Hematopoietic multipotent progenitor cell treated with erythropoietin and hydrocortisone succinate and interleukin-3 and kit ligand, for 4 days (in vitro differentiated cells): ENCODE results near the gene PSMB9.

Source experiments
- DNase-seq: peaks from one replicate; pipeline ENCODE4 v3.0.0-alpha.2; 2015

The PSMB9 gene

GRCh38 chr6:32840604-32841246, 13.3 kb upstream of the PSMB9 start:
- DNase-seq = peak; percentile 75

- DNase-seq = no peak
These were observed 11.9 kb upstream of the PSMB9 start for GRCh38 chr6:32842021-32842650.

- peak; percentile 34 for DNase-seq
These were observed 11.3 kb upstream of the PSMB9 start for GRCh38 chr6:32842690-32843089.

GRCh38 chr6:32843331-32843978, 10.5 kb upstream of the PSMB9 start:
- DNase-seq = peak; percentile 31

DNA sequence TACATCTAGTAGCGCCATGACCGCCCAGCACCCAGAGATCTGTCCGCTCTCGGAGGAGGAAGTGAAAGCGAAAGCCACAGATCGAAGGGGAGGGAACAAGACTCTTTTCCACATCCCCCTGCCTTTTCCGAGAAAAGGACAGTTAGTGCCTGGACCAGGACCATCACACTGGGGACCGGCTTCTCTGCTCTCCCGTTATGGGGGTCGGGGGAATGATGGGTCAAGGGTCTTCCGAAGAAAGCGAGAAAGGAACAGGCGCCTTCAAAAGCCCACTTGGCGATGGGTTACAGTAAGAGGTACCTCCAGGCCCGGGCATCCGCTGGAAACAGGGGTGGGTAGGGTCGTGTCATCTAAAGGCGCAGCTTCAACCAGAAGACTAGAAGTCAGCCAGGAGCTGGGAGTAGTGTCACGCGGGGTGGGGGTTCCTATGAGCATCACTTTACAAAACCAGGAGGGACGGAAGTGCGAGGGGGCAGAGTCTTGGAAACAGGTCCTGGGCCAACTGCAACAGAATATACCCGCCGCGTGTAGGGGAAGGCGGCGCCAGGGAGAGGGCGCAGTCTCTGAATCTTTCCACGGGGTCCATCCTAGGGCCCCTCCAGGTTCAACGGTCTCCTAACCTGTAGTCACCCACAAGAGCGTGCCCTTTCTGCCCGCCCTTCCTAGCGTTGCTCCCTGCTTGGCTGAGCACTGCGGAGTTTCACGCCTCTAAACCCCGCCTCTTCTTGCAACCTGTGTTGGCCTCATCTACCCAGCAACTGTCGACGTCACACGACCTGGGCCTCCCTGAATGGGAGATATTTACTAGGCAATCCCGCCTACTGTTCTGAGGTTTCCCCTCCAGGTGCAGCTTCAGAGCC, 9.8 kb upstream of the PSMB9 start, which contains the start of gene PSMB8:
Gene PSMB8 (minus strand): TSS at position 69 of the 860 bp plus-strand sequence. CDS start 51 bp downstream, at position 18.
- peak; percentile 98 for DNase-seq

GRCh38 chr6:32844839-32845383, 9.1 kb upstream of the PSMB9 start:
- no peak for DNase-seq

- DNase-seq = peak; percentile 67
These were observed 8.6 kb upstream of the PSMB9 start for GRCh38 chr6:32845384-32845884.

DNA sequence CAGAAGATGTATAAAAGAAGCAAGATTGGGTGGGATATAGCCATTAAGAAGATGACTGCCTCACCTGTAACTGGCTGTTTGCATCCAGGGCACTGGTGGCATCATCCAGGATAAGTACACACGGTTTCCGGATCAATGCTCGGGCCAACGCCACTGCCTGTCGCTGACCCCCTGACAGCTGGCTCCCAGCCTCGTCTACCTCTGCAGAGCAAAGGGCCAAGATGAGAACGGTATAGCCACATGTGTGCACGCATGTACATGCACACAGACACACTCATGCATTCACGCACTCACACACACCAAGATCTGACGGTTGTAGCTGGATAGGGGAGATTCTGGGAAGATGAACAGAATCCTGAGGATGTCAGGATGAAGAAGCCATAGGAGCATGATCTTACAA, 7.0 kb upstream of the PSMB9 start:
- DNase-seq = no peak

DNA sequence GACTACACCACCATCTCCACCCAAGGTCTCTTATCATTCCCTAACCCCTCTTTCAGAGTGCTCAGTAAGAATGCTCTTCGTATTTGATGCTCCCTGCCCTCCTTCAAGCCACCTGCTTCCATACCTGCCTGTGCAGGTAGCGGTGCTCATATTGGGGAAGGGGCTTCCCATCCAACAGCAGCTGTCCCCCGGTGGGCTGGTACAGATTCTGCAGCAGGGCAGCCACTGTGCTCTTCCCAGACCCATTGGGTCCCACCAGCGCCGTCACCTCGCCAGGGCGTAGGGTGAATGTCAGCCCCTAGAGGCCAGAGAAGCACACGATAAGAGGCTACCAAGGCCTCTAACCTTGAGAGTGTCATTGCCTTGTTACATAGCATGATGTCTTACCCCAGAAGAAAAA, 6.2 kb upstream of the PSMB9 start:
- DNase-seq = no peak

DNA sequence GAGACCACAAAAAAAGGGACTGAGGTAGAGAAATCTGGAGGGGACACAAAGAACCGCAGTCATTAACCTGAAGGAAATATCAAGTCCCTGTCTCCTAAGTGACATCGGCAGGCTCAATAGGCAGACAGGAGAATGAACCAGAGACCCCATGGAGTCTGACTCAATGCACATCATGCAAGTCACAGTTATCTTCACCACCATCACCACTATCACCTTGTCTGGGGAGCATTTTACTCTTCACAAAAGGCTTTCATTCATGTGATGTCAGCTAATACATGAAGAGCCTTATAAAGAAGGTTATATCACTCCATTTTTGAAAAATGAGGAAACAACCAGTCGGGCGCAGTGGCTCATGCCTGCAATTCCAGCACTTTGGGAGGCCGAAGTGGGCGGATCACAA, 4.9 kb upstream of the PSMB9 start:
- no peak for DNase-seq

- DNase-seq = no peak
These were observed 3.0 kb upstream of the PSMB9 start for GRCh38 chr6:32851025-32851424.

DNA sequence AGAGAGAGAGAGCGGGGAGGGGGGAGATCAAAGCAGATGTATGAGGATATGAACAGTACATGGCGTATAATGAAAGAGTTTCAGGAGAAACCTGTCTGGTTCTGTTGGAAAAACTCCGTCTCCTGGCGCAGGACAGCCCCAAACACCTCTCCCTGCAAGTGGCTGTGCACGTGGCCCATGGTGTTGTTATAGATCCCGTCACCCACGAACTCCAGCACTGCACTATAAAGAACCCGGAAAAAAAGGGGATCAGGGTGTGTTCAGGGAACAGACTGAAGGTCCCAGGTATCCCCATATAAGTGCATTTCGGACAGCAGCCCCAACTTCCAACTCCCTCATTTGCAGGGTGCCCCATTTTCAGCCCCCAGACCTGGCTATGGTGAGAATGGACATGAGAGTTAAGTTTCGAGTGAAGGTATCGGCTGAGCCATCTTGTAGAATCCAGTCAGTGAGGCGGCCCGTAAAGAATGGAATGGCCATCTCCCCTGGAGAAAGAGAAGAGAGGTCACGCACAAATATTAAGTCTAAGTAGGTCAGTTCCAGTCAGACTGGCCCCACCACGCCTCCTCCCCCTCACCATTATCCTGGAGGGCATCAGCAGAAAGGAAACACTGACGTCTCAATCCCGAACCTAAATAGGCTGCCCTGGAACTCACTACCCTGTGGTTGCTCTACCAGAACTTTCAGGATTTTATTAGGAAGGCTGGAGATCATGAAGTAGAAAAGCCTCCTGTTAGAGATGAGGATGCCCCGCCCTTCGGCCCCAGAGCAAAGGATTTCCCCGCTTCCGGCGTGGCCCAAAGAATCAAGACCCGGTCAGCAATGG, 1.8 kb upstream of the PSMB9 start:
- no peak for DNase-seq

DNA sequence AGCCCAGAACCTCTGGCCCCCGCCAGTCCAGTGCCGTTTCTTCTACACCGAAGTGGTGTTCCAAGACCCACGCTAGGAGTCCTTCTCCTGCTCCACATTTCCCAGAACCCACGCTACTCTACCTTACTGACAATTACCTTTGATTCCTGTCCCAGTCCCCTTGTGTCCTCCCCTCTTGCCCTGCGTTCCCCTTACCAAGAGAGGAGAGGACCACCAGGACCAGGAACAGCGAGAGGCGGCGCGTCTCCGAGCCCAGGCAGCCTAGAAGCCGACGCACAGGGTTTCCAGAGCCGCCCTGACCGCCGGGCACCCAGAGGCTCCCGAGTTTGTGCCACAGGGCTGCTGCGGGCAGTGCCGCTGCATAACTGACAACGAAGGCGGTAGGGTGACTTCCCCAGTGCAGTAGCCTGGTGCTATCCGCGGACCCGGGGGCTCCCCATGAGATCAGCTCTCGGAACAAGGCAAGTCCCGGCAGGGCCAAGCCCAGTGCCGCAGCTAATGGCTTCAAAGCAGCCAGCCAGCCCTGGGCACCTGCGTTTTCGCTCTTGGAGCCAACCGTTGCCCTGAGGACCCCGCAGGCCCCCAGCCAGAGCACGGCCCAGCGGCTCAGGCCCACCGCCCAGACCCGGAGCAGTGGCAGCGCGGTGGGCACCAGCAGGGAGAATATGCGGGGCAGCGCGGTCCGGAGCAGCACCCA, 1.0 kb upstream of the PSMB9 start:
- DNase-seq = peak; percentile 65

GRCh38 chr6:32854376-32855178, 585 bp downstream of the PSMB9 start:
- DNase-seq = peak; percentile 67

GRCh38 chr6:32855467-32856174, 1.6 kb downstream of the PSMB9 start:
- no peak for DNase-seq

- DNase-seq = peak; percentile 88
These were observed 3.3 kb downstream of the PSMB9 start for GRCh38 chr6:32857156-32857891.

- no peak for DNase-seq
These were observed 4.2 kb downstream of the PSMB9 start for GRCh38 chr6:32858194-32858593.

- no peak for DNase-seq
These were observed 6.7 kb downstream of the PSMB9 start for GRCh38 chr6:32860674-32861073.

- no peak for DNase-seq
These were observed 8.7 kb downstream of the PSMB9 start for GRCh38 chr6:32862725-32863124.
